Stomach (tissue), 9 donors: ENCODE measurements around the gene LARGE1. TPM values are rescaled to one million over a fixed set of nuclear protein-coding genes. Genes with fewer than 3 reads are reported as not detected.

ENCODE experiments used
- DNase-seq, 2 donors: peaks; one replicate each; pipeline versions ENCODE4 v3.0.0 to v3.0.0-alpha.2; 2013 to 2019
- H3K27ac ChIP-seq, 5 donors: fragments of 200-600 bp in 4 of 5; sonication (generic) in 4 of 5; one replicate each; pipeline ENCODE4 v1.5.1; 2013 to 2019; ENCODE audit warnings: mild to moderate bottlenecking in 1 of 5, moderate library complexity in 1 of 5
- H3K27me3 ChIP-seq, 3 donors: fragments of 200-600 bp; sonication (generic); one replicate each; pipeline ENCODE4 v1.5.1; 2017 to 2019; ENCODE audit warnings: mixed run types in 1 of 3
- H3K36me3 ChIP-seq, 4 donors: fragments of 200-600 bp; sonication (generic); 1 replicate in 3 of 4; 2 replicates in 1 of 4; pipeline ENCODE4 v1.5.1; 2016 to 2019
- H3K4me1 ChIP-seq, 4 donors: fragments of 200-600 bp; sonication (generic); one replicate each; pipeline ENCODE4 v1.5.1; 2016 to 2019
- H3K4me3 ChIP-seq, 4 donors: fragments of 200-600 bp; sonication (generic) in 3 of 4; one replicate each; pipeline ENCODE4 v1.5.1; 2016 to 2019; ENCODE audit warnings: mild to moderate bottlenecking in 1 of 4
- H3K9me3 ChIP-seq, 4 donors: fragments of 200-600 bp; sonication (generic); one replicate each; pipeline ENCODE4 v1.5.1; 2016 to 2019
- CTCF ChIP-seq, 7 experiments: fragments of 450-650 bp in 4 of 7; fragments of 200-600 bp in 3 of 7; sonication (generic) in 3 of 7; IDR thresholded peaks; one replicate each; pipeline ENCODE4 v1.5.1; 2016 to 2019; ENCODE audit warnings: antibody characterized with exemption in 7 of 7, control low read depth in 2 of 7, mild to moderate bottlenecking in 1 of 7
- EP300 ChIP-seq: sonication (generic); formaldehyde crosslinking; IDR thresholded peaks from one replicate; pipeline ENCODE4 v1.6.1; 2017; ENCODE audit warnings: antibody characterized with exemption
- POLR2A ChIP-seq, 4 donors: fragments of 450-650 bp; IDR thresholded peaks; one replicate each; pipeline ENCODE4 v1.6.1; 2016; ENCODE audit warnings: antibody characterized with exemption in 4 of 4, control low read depth in 2 of 4, mild to moderate bottlenecking in 1 of 4, moderate library complexity in 1 of 4
- POLR2AphosphoS5 ChIP-seq, 3 donors: sonication (generic); formaldehyde crosslinking; IDR thresholded peaks; one replicate each; pipeline ENCODE4 v1.6.1; 2016; ENCODE audit warnings: antibody characterized with exemption in 3 of 3
- WGBS, 5 donors: extraction: QIAGEN DNeasy Blood & Tissue Kit in 3 of 5; methylation state at CpG; one replicate each; pipeline versions ENCODE4 v1.1.5 to v1.1.7; 2013 to 2018; 5-methylcytosine and 5-hydroxymethylcytosine counted together
- intact Hi-C: fragments of 100-400 bp; cut with DNase I; formaldehyde crosslinking; loops from one replicate; pipeline ENCODE4 v1.15.1; 2023; ENCODE audit warnings: low total_unique reads
- polyA plus RNA-seq, 3 donors: library from polyadenylated mRNA; stranded (reverse); fragments of 200-250 nt; gene quantifications; one replicate each; pipeline ENCODE4 v1.2.3, GENCODE V29; 2013
- total RNA-seq, 5 donors: library from RNA; depleted of rRNA; stranded (reverse); fragments of >200 nt; gene quantifications; one replicate each; pipeline versions ENCODE4 v1.1.0 to v1.2.3, GENCODE V29; 2014 to 2016
- donor health status: healthy with polysubstance abuse.
- donor health status: Bipolar disorder and iron deficiency.
- donor health status: healthy.

LARGE1 gene
- total and polyA plus RNA-seq, 8 donors: 3.5 to 110 (median 51.6) TPM

- TF ChIP-seq EP300 (no peak), POLR2AphosphoS5 (IDR thresholded peaks at IDR 0.05) (no peak), CTCF (IDR thresholded peaks at IDR 0.05) (no peak), POLR2A (IDR thresholded peaks at IDR 0.05) (no peak)
- no peak overlapping the region for H3K4me3 ChIP-seq
- H3K27me3 ChIP-seq: no peaks in the 10 kb centered on the region
- no peaks in the 10 kb centered on the region for H3K9me3 ChIP-seq
- H3K36me3 ChIP-seq: peaks cover 0 to 18% (median 0%) of the 10 kb centered on the region in 4 donors
- no peaks in the 10 kb centered on the region for H3K4me1 ChIP-seq
- no peak overlapping the region for H3K27ac ChIP-seq
- no peak for DNase-seq
- WGBS, 5 donors: 89 to 100% (median 94%) methylated on average over 5 of the region's 5 CpGs
- intact Hi-C loops: no loop called here
Measured at GRCh38 chr22:33418484-33418883, 501.8 kb downstream of the LARGE1 start.

- H3K27me3 ChIP-seq: no peaks in the 10 kb centered on the region
- TF ChIP-seq CTCF (IDR thresholded peaks at IDR 0.05) (no peak), POLR2A (IDR thresholded peaks at IDR 0.05) (no peak), POLR2AphosphoS5 (IDR thresholded peaks at IDR 0.05) (no peak), EP300 (no peak)
- H3K4me3 ChIP-seq: no peak overlapping the region
- peaks cover 0 to 9% (median 0%) of the 10 kb centered on the region in 4 donors for H3K36me3 ChIP-seq
- no peaks in the 10 kb centered on the region for H3K9me3 ChIP-seq
- H3K4me1 ChIP-seq: no peaks in the 10 kb centered on the region
- WGBS, 5 donors: 79 to 93% (median 91%) methylated on average over 3 of the region's 3 CpGs
- no peak overlapping the region for H3K27ac ChIP-seq
- intact Hi-C loops: no loop called here
- no peak for DNase-seq
Measured at GRCh38 chr22:33415401-33415800, 504.9 kb downstream of the LARGE1 start.

- Histone ChIP-seq H3K27ac (no peak overlapping the region), H3K36me3 (no peaks in the 10 kb centered on the region), H3K27me3 (no peaks in the 10 kb centered on the region), H3K4me3 (no peak overlapping the region), H3K9me3 (no peaks in the 10 kb centered on the region), H3K4me1 (peaks cover 0 to 4% (median 0%) of the 10 kb centered on the region in 4 donors)
- TF ChIP-seq POLR2A (IDR thresholded peaks at IDR 0.05) (no peak), EP300 (no peak), CTCF (IDR thresholded peaks at IDR 0.05) (no peak), POLR2AphosphoS5 (IDR thresholded peaks at IDR 0.05) (no peak)
- 90 to 100% (median 97%) methylated on average over 2 of the region's 2 CpGs for WGBS, 5 donors
- intact Hi-C loops: no loop called here
- no peak for DNase-seq
Measured at GRCh38 chr22:33409079-33409478, 511.2 kb downstream of the LARGE1 start.

DNA sequence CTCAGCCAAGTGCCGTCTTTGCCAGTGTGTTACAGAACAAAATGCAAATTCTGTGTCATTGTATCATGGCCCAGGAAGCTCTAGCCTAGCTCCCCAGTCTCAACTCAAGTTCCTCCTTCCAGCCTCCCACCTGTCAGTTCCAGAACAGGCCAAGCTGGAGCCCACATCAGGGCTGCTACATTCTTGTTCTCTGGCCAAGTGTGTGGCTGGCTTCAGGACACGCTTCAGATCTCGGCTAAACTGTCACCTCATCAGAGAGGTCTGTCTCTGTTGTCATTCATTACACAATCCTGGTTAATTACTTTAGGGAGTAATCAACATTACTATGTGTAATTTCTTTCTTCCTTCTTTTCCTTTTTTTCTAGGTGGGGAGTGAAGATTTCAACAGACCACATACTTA, 515.1 kb downstream of the LARGE1 start:
- Histone ChIP-seq H3K4me1 (peaks cover 0 to 5% (median 0%) of the 10 kb centered on the region in 4 donors), H3K36me3 (peaks cover 0 to 11% (median 6%) of the 10 kb centered on the region in 4 donors), H3K4me3 (no peak overlapping the region), H3K27ac (no peak overlapping the region), H3K9me3 (no peaks in the 10 kb centered on the region), H3K27me3 (no peaks in the 10 kb centered on the region)
- intact Hi-C loops: no loop called here
- TF ChIP-seq EP300 (no peak), POLR2A (IDR thresholded peaks at IDR 0.05) (no peak), CTCF (IDR thresholded peaks at IDR 0.05) (no peak), POLR2AphosphoS5 (IDR thresholded peaks at IDR 0.05) (no peak)
- no peak for DNase-seq
- WGBS, 5 donors: 77 to 88% (median 82%) methylated on average over 3 of the region's 3 CpGs
